B cell (primary cell): Measurements from ENCODE around the gene LRRN4CL. TPM values are rescaled to one million over a fixed set of nuclear protein-coding genes. Genes with fewer than 3 reads are reported as not detected.
A peak's percentile ranks its signal among the peaks of the same experiment; 100 is the strongest.

Source experiments
- ATAC-seq: fragments of 200-7000 bp; cut with Tn5 transposase; one replicate; pipeline ENCODE4 v1.10.0; 2021; ENCODE audit warnings: low read depth, mild to moderate bottlenecking, moderate number of reproducible peaks, moderate library complexity
- CTCF ChIA-PET: fragments of 350-600 bp; sonication (Branson Sonifier 250); formaldehyde crosslinking; loops from one replicate; lab custom pipeline; 2021; ENCODE audit warnings: antibody characterized with exemption, inconsistent platforms; lab: Charles Lee
- POLR2A ChIA-PET: fragments of 350-600 bp; sonication (Branson Sonifier 250); formaldehyde crosslinking; loops from one replicate; lab custom pipeline; 2021; ENCODE audit warnings: antibody characterized with exemption; lab: Charles Lee
- DNase-seq: peaks from one replicate; pipeline ENCODE4 v3.0.0; 2013
- H2AFZ ChIP-seq: 2 replicates; pipeline ENCODE4 v1.6.1; 2012; ENCODE audit warnings: mild to moderate bottlenecking, low read depth, low read length; ENCODE audit not compliant: insufficient read depth, poor library complexity, severe bottlenecking
- H3K27ac ChIP-seq, 2 donors: 1 replicate in 1 of 2; 2 replicates in 1 of 2; pipeline ENCODE4 v1.5.1; 2012 to 2013; ENCODE audit warnings: low read length in 2 of 2, mild to moderate bottlenecking in 2 of 2, moderate library complexity in 1 of 2
- H3K27me3 ChIP-seq, 4 experiments: fragments of 200-600 bp in 1 of 4; sonication (generic) in 1 of 4; replicated peaks in 1 of 4; 1 replicate in 2 of 4; 2 replicates in 2 of 4; pipeline versions ENCODE4 v1.6.1 to v1.7.0; 2013 to 2016; ENCODE audit warnings: low read length in 3 of 4, mild to moderate bottlenecking in 2 of 4, mixed read lengths in 1 of 4, moderate library complexity in 1 of 4; ENCODE audit not compliant: insufficient read depth in 4 of 4, control insufficient read depth in 3 of 4; ENCODE audit errors: control extremely low read depth in 1 of 4
- H3K36me3 ChIP-seq, 2 experiments: replicated peaks in 1 of 2; 1 replicate in 1 of 2; 2 replicates in 1 of 2; pipeline versions ENCODE4 v1.6.1 to v1.7.1; 2013; ENCODE audit warnings: low read length in 1 of 2; ENCODE audit not compliant: insufficient read depth in 2 of 2, control insufficient read depth in 1 of 2; ENCODE audit errors: control extremely low read depth in 1 of 2, extremely low read depth in 1 of 2
- H3K4me1 ChIP-seq, 2 donors: fragments of 200-600 bp in 1 of 2; sonication (generic) in 1 of 2; 1 replicate in 1 of 2; 2 replicates in 1 of 2; pipeline versions ENCODE4 v1.5.1 to v1.6.1; 2013 to 2017; ENCODE audit warnings: low read length in 2 of 2; ENCODE audit not compliant: control insufficient read depth in 2 of 2, insufficient read depth in 2 of 2
- H3K4me2 ChIP-seq: replicated peaks from 2 replicates; pipeline ENCODE3; 2012; ENCODE audit warnings: mild to moderate bottlenecking, low read depth, low read length; ENCODE audit not compliant: poor library complexity, severe bottlenecking
- H3K4me3 ChIP-seq, 5 experiments: fragments of 200-600 bp in 1 of 5; sonication (generic) in 1 of 5; 1 replicate in 3 of 5; 2 replicates in 2 of 5; pipeline versions ENCODE4 v1.5.1 to v1.7.0; 2011 to 2016; ENCODE audit warnings: low read length in 4 of 5, mild to moderate bottlenecking in 4 of 5, low read depth in 2 of 5, control low read depth in 1 of 5, moderate library complexity in 1 of 5; ENCODE audit not compliant: insufficient read depth in 1 of 5; ENCODE audit errors: control extremely low read depth in 1 of 5, extremely low read depth in 1 of 5
- H3K79me2 ChIP-seq: fragments of 200-600 bp; sonication (generic); one replicate; pipeline ENCODE4 v1.6.0; 2016; ENCODE audit warnings: low read length; ENCODE audit not compliant: control insufficient read depth, insufficient read depth
- H3K9ac ChIP-seq: fragments of 200-600 bp; sonication (generic); 2 replicates; pipeline ENCODE4 v1.6.1; 2017; ENCODE audit warnings: mild to moderate bottlenecking, low read length, moderate library complexity
- H3K9me3 ChIP-seq, 3 donors: one replicate each; pipeline versions ENCODE4 v1.6.1 to v1.7.1; 2013; ENCODE audit warnings: low read length in 2 of 3; ENCODE audit not compliant: control insufficient read depth in 2 of 3, insufficient read depth in 1 of 3; ENCODE audit errors: control extremely low read depth in 1 of 3
- H4K20me1 ChIP-seq: 2 replicates; pipeline ENCODE4 v1.6.0; 2012; ENCODE audit warnings: mild to moderate bottlenecking, low read length; ENCODE audit not compliant: insufficient read depth, control insufficient read depth, poor library complexity, severe bottlenecking
- H3K27ac Mint-ChIP-seq: one replicate; pipeline ENCODE4 v1.8.0; 2021; ENCODE audit warnings: mixed read lengths
- H3K27me3 Mint-ChIP-seq: one replicate; pipeline ENCODE4 v1.8.0; 2021; ENCODE audit warnings: mixed read lengths
- H3K4me1 Mint-ChIP-seq: one replicate; pipeline ENCODE4 v1.8.0; 2021; ENCODE audit warnings: mixed read lengths
- H3K4me3 Mint-ChIP-seq: one replicate; pipeline ENCODE4 v1.8.0; 2021; ENCODE audit warnings: mixed read lengths
- H3K9me3 Mint-ChIP-seq: one replicate; pipeline ENCODE4 v1.8.0; 2022; ENCODE audit warnings: mixed read lengths; ENCODE audit not compliant: insufficient read depth
- CTCF ChIP-seq: fragments of 200-600 bp; IDR thresholded peaks from one replicate; pipeline ENCODE4 v1.8.0; 2022; ENCODE audit warnings: antibody characterized with exemption, mild to moderate bottlenecking
- EZH2 ChIP-seq: IDR thresholded peaks from 2 replicates; pipeline ENCODE4 v1.6.1; 2012; ENCODE audit warnings: borderline replicate concordance, low read depth, mild to moderate bottlenecking, moderate library complexity, low read length; ENCODE audit not compliant: insufficient read depth, poor library complexity, severe bottlenecking
- WGBS: methylation state at CpG from one replicate; pipeline ENCODE4 v1.1.5; 2013; ENCODE audit warnings: missing lambda C conversion rate; ENCODE audit not compliant: insufficient coverage; 5-methylcytosine and 5-hydroxymethylcytosine counted together
- intact Hi-C: fragments of 100-400 bp; cut with micrococcal nuclease; formaldehyde crosslinking; loops from one replicate; pipeline ENCODE4 v1.10.0; 2022
- polyA plus RNA-seq: library from polyadenylated mRNA; depleted of rRNA; stranded (reverse); fragments of >200 nt; gene quantifications from 2 replicates; pipeline ENCODE4 v1.2.3, GENCODE V29; 2012
- total RNA-seq, 2 donors: library from RNA; stranded (reverse); fragments of 120-200 nt in 1 of 2; gene quantifications; 1 replicate in 1 of 2; 2 replicates in 1 of 2; pipeline versions ENCODE4 v1.2.3 to v1.2.4, GENCODE V29; 2013 to 2022

Gene LRRN4CL
- total and polyA plus RNA-seq, 2 donors (not counting 1 experiment from before 2014, with no cell fraction given) = 0.03 to 0.25 TPM

- DNase-seq (peak; percentile 69), ATAC-seq (peak; percentile 71)
- peaks cover 27% of the 10 kb centered on the region for H3K79me2 ChIP-seq
- peaks cover 9 to 20% of the 10 kb centered on the region in 2 donors for H3K4me1 ChIP-seq
- peaks cover 30% of the 10 kb centered on the region for H3K4me1 Mint-ChIP-seq
- H3K27ac Mint-ChIP-seq = peak overlapping the region; percentile 69
- no peak overlapping the region for H3K4me2 ChIP-seq
- WGBS = 33% methylated on average over 1 of the region's 4 CpGs
- no peaks in the 10 kb centered on the region for H4K20me1 ChIP-seq
- peaks cover 1 to 14% of the 10 kb centered on the region in 2 experiments for H3K36me3 ChIP-seq
- H2AFZ ChIP-seq = peak overlapping the region; percentile 67
- POLR2A ChIA-PET = interaction anchor here (0.5 to 3.2 kb wide), 13 partner anchors 9 to 1533 kb away, joined by 3 to 16 read pairs (median 3); partner anchors contain the start of genes C11orf98, CSKMT, UQCC3 and ZBTB3
- intact Hi-C loops = no loop called here
- H3K27me3 ChIP-seq = no peaks in the 10 kb centered on the region
- H3K4me3 Mint-ChIP-seq = peak overlapping the region; percentile 62
- TF ChIP-seq CTCF = peak; percentile 37
- no peak for TF ChIP-seq EZH2
- H3K9me3 Mint-ChIP-seq = no peaks in the 10 kb centered on the region
- CTCF ChIA-PET = interaction anchor here (0.6 to 3.0 kb wide), 25 partner anchors 9 to 243 kb away, joined by 3 to 32 read pairs (median 5); partner anchors contain the start of genes C11orf98, CSKMT, INTS5 and LBHD1
- no peaks in the 10 kb centered on the region for H3K9me3 ChIP-seq
- no peak overlapping the region for H3K4me3 ChIP-seq
- H3K27ac ChIP-seq = no peak overlapping the region
- H3K9ac ChIP-seq = no peak overlapping the region
- H3K27me3 Mint-ChIP-seq = no peaks in the 10 kb centered on the region
These were observed 8.5 kb downstream of the LRRN4CL start for GRCh38 chr11:62680825-62681240.
